NCI-H748 (cell line): ENCODE data around the gene BCAP31.
"Not testable (repeated sequence)": the region's sequence is repeated elsewhere in the genome, so short reads cannot be mapped to it uniquely, and the experiment has no call there.

Experiments
- DNase-seq: peaks from one replicate; lab custom pipeline; 2025; ENCODE audit not compliant: unreplicated experiment; lab: John Stamatoyannopoulos, UW

Gene BCAP31

DNA sequence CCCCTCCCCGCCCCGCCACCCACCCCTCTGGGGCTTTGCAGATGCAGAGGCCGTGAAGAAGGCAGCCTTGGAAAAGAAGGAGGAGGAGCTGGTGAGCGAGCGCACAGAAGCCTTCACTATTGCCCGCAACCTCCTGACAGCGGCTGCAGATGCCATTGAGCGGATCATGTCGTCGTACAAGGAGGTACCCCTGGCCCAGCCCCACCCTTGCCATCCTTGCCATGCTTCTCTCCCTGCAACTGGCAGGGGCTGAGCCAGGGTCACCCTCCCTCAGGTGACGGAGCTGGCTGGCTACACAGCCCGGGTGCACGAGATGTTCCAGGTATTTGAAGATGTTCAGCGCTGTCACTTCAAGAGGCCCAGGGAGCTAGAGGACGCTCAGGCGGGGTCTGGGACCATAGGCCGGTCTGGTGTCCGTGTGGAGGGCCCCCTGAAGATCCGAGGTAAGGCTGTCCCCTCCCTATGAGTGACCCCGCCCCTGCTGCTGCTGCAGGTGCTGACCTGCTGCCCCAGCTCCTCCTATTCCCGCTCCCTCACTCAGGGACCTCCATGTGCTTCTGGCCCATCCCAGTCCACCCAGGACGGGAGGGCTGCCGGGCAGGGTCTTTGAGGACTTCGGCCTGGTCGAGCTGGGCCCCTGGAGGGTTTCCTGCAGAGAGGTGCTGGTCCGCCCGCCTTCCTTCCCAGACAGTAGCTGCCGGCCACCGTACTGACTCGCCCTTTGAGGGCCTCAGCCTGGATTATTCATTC is 12.1 kb upstream of the BCAP31 start:
- DNase-seq, result no peak

- DNase-seq, result no peak
Measured at GRCh38 chrX:153735274-153735673, 11.1 kb upstream of the BCAP31 start.

- DNase-seq, result no peak
Measured at GRCh38 chrX:153734871-153735270, 10.7 kb upstream of the BCAP31 start.

DNA sequence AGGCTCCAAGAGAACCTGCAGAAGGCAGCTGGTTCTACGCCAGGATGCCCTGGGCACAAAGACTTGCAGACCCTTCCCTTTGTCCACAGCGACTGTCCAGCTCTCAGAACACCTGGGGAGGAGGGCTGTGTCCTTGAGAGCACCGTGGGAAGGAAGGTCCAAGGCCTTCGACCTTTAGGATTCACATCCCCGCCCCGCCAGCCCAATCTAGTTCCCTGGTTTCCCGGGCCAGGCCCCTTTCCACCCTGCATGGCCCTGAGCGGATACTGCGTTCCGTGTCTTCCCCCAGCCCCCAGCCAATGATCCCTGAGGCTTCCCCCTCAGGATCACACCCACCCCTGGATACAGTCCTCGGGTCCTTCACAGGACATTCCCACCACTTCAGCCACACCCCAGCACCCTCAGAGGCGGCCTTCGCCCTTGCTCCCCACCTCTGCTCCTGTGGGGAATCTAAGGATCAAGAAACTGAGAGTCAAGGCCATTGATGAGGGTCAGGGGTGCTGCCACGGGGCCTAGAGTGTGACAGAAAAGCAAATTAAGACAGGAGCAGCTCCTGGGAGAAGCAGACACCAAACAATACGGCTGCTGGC is 9.6 kb upstream of the BCAP31 start:
- DNase-seq, result no peak

GRCh38 chrX:153732401-153732800 is 8.2 kb upstream of the BCAP31 start:
- DNase-seq, result no peak

- no peak for DNase-seq
Measured at GRCh38 chrX:153731845-153732215, 7.6 kb upstream of the BCAP31 start.

GRCh38 chrX:153731117-153731844 is 7.1 kb upstream of the BCAP31 start:
- DNase-seq, result no peak

GRCh38 chrX:153730115-153730514 is 5.9 kb upstream of the BCAP31 start:
- DNase-seq, result not testable (repeated sequence)

DNA sequence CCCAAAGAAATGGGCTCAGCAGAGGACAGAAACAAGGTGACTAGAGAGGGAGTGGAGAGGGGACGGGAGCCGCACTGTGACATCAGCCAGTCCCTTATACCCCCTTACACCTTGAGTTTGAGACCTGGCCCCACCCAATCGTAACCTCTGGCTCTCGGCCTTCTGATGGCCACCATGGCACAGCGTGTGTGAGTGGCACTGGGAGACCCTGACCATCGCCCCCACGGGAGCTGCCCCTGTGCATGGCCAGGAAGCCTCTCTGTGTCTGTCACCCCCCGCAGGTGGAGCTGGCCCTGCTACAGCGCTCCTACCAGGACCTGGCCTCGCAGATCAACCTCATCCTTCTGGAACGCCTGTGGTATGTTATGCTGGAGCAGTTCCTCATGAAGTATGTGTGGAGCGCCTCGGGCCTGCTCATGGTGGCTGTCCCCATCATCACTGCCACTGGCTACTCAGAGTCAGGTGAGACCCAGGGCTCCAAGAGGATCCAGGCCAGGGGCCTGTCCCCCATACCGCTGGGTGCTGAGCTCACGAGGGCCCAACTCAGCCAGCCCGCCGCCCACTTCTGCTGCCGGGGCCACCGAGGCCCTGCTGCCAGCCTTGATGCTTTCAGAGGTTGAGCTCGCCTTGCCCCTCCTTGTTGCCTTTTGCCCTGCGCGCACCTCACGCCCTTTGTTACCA is 4.9 kb upstream of the BCAP31 start:
- DNase-seq, result no peak

DNA sequence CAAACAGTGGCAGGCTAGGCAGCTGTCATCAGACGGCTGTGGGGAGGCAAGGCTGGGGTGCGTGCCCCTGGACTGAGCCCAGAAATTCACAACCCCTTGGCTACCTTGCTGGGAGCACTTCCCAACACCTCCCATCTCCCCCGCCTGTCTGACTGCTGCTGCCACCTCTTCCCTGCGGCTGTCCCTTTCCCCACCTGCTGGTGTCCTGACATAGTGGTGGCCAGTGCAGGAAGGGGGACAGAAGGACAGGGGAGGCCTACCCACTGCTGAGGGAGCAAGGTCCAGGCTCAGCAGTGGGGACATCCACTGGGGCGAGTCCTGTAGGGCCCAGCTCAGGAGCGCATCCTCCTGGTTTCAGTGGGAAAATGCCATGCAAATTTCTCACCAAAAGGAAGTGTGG is 3.9 kb upstream of the BCAP31 start:
- no peak for DNase-seq

- DNase-seq, result no peak
Measured at GRCh38 chrX:153727123-153727931, 3.1 kb upstream of the BCAP31 start.

DNA sequence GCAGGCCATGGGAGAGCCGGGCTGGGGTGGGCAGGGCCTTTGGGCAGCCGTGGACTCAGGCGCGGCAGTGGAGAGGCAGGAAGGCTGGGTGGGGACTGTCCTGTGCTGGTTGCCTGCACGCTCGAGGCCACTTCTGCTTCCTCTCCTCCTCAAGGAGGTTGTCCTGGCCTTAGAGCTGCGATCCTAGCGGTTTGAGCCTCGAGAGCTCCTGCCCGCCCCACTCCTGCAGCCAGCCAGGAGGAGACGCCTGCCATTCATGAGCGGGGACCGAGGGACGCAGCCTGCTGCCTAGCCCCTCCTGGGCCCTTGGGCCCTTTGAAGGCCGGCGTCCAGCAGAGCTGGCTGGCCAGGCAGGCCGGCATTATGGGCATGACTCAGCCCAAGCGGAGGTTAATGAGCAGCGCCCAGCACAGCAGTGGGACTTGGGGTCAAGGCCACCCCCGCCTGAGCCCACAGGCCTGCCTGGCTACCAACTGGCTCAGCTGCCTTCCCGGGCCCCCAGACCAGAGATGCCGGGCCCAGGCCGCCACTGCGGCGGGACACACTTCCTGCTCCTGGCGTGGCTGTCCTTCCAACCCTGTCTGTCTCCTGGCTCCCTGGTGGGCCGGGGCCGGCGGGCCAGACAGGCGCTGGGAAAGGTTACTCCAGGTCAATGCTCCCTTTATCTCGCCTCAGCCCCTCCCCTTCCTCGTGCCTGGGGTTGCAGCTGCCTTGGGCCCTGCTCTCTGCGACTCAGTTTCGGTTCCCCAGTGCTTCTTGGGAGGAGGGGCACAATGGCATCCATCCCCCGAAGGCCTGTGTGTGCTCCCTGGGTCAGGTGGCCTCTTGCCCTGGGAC is 2.3 kb upstream of the BCAP31 start:
- DNase-seq, result no peak

GRCh38 chrX:153725832-153726285 is 1.7 kb upstream of the BCAP31 start:
- DNase-seq, result no peak

GRCh38 chrX:153725039-153725831 is 1.0 kb upstream of the BCAP31 start:
- peak; percentile 37 for DNase-seq

- DNase-seq, result peak; percentile 69
Measured at GRCh38 chrX:153723351-153724251, 586 bp downstream of the BCAP31 start.

DNA sequence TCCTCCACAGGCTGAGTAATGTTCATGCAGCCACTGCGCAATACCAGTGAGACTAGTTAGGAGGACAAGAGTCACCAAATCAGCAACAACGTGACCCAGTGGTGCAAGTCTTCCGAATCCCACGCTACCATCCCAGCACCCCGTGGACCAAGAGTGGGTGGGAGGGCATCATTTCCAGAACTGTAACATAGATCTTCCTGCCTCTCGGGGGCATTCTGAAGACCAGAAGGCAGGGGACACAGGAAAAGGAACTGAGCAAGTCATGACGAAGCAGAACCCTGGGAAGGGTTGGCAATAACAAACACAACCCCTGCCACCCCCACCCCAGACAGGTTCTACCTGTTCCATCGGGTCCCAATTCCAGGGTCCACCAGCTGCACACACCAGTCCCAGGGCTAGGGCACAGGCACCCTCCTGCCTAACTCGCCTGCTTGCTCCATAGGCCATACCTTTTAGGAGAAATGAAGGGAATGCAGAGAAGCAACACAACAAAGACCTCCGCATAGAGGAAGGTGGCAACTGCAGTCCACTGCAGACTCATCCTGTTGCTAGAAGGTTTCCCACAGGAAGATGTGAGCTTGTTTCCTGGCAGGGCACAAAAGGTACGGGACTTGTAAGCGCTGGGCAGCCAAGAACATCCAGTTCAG is 1.4 kb downstream of the BCAP31 start:
- no peak for DNase-seq

DNA sequence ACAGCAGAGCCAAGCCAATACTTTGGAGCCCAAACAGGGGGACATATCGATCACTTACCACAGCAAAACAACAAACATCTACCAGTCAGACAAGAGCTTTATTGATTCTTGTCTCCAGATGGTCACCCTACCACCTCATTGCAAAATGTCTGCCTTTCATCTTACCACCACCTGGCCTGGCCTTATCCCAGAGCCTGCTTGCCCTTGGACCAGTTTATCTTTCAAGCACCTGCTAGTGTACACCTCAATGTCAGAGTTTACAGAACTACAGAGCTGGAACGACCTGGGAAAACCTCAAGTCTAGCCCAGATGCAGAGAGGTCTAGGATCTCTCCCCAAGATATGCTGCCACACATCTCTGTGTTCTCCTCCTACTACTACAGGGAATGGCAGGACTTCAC is 4.5 kb downstream of the BCAP31 start:
- DNase-seq, result no peak

- DNase-seq, result no peak
Measured at GRCh38 chrX:153719238-153719637, 4.9 kb downstream of the BCAP31 start.
